GM12865 (cell line): Measurements from ENCODE around the gene SLC6A18.

Source experiments
- DNase-seq: peaks from one replicate; pipeline ENCODE4 v3.0.0; 2010; ENCODE audit warnings: low read depth
- H3K4me3 ChIP-seq: 2 replicates; pipeline ENCODE4 v1.5.1; 2011; ENCODE audit warnings: mild to moderate bottlenecking, low read depth, low read length, control low read depth
- TF ChIP-seq, protein P1 (sequence below): IDR thresholded peaks from 2 replicates; pipeline ENCODE4 v1.5.1; 2011; ENCODE audit warnings: low read length, control low read depth, low read depth, inconsistent platforms; ENCODE audit not compliant: insufficient read depth; ENCODE audit errors: missing control alignments

The SLC6A18 gene

DNA sequence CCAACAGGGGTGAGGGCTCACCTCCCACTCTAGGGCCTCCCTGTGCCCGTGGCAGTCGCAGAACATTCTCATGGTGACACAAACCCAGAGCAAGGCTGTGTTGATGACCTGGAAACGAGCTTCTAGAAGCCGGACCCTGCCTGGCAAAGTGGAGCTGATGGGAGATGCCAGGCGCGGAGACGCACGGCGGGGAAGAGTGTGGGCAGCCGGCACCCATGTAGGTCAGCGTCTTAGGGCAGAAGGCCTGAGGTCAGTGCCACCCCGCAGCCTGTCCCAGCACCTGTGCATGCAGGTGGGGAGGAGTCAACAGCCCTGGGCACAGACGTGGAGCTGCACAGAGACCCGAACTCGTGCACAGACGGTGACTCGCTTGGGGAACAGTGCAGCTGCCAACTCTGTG is 5.4 kb downstream of the SLC6A18 start:
- no peak for DNase-seq
- TF ChIP-seq, protein P1, sequence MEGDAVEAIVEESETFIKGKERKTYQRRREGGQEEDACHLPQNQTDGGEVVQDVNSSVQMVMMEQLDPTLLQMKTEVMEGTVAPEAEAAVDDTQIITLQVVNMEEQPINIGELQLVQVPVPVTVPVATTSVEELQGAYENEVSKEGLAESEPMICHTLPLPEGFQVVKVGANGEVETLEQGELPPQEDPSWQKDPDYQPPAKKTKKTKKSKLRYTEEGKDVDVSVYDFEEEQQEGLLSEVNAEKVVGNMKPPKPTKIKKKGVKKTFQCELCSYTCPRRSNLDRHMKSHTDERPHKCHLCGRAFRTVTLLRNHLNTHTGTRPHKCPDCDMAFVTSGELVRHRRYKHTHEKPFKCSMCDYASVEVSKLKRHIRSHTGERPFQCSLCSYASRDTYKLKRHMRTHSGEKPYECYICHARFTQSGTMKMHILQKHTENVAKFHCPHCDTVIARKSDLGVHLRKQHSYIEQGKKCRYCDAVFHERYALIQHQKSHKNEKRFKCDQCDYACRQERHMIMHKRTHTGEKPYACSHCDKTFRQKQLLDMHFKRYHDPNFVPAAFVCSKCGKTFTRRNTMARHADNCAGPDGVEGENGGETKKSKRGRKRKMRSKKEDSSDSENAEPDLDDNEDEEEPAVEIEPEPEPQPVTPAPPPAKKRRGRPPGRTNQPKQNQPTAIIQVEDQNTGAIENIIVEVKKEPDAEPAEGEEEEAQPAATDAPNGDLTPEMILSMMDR = no peak
- no peak overlapping the region for H3K4me3 ChIP-seq

- H3K4me3 ChIP-seq = no peak overlapping the region
- no peak for DNase-seq
- TF ChIP-seq, protein P1 = no peak
Measured at GRCh38 chr5:1231354-1231905, 6.2 kb downstream of the SLC6A18 start.

DNA sequence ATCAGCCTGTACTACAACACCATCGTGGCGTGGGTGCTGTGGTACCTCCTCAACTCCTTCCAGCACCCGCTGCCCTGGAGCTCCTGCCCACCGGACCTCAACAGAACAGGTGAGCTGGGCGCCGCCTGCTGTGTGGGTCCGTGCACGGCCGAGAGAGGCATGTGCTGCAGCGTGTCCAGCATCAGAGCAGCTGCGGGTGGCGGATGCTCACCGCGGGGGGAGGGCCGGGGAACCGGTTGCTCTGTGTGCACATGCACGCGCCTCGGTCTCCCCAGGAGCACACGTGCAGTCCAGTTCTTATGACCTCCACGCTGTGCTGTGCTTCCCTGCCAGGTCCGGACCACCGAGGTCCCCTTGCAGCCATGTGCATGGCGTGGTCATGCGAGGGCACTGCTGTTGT is 7.6 kb downstream of the SLC6A18 start:
- TF ChIP-seq, protein P1 = no peak
- no peak for DNase-seq
- no peak overlapping the region for H3K4me3 ChIP-seq

DNA sequence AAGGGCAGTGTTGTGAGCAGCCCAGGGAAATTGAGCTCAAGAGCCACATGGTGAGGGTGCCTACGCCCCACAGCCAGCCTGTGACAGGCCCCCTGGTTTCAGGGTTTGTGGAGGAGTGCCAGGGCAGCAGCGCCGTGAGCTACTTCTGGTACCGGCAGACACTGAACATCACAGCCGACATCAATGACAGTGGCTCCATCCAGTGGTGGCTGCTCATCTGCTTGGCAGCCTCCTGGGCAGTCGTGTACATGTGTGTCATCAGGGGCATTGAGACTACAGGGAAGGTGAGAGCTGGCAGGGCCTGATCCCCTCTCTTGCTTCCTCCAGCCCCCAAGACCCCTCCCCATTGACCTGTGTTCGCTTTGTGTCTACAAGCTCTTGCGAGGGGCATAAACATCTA is 10.2 kb downstream of the SLC6A18 start:
- DNase-seq = no peak
- H3K4me3 ChIP-seq = no peak overlapping the region
- TF ChIP-seq, protein P1 = no peak

GRCh38 chr5:1235838-1236237 is 10.7 kb downstream of the SLC6A18 start:
- no peak overlapping the region for H3K4me3 ChIP-seq
- TF ChIP-seq, protein P1 = no peak
- no peak for DNase-seq

DNA sequence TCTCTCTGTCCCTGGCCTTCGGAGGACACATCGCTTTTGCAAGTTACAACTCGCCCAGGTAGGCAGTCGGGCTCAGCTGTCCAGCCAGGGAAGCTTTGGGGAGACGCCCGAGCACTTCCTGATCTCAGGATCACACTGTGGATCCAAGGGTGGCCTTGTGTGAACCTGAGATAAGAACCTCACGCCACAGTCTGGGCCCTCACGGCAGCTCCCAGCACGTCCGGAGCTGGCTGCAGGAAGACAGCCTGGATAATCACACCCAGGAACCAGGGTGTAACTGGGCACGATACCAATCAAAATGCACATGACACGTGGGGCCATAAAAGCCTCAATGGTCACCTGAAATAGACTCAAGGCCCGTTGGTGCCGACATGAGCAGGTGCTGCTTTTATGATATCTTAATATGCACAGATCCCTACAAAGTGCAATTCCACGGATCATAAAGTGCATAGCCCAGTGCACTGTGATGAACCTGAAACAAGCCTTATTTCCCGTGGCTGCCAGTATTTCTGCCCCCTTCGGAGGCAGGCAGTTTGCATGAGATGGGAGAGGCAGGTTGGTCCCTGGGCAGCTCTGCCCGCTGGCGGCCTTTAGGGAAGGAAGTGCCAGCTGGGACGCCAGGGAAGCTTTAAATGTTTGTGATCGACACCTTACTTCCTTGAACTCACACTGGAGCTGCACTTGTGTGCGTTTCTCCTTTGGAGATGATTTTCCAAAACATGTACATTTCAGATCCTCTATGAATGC is 14.5 kb downstream of the SLC6A18 start:
- TF ChIP-seq, protein P1 = no peak
- no peak for DNase-seq
- no peak overlapping the region for H3K4me3 ChIP-seq
